GM10248 (cell line): ENCODE measurements around the gene GALNT5.

Source experiments
- CTCF ChIA-PET: fragments of 300-600 bp; sonication (Branson Sonifier 250); formaldehyde crosslinking; extraction: SDS; loops from one replicate; lab custom pipeline; 2021; ENCODE audit warnings: antibody characterized with exemption; lab: Yijun Ruan, JAX
- POLR2A ChIA-PET: fragments of 350-650 bp; sonication (Branson Sonifier 250); formaldehyde crosslinking; extraction: SDS; loops from one replicate; lab custom pipeline; 2020; ENCODE audit warnings: antibody characterized with exemption; lab: Yijun Ruan, JAX
- DNase-seq: peaks from one replicate; pipeline ENCODE4 v3.0.0; 2012; ENCODE audit errors: extremely low spot score
- TF ChIP-seq, protein P1 (sequence below): IDR thresholded peaks from 2 replicates; pipeline ENCODE4 v1.5.1; 2012; ENCODE audit warnings: mild to moderate bottlenecking, low read depth; ENCODE audit errors: extremely low read depth, missing control alignments, control extremely low read depth

The GALNT5 gene

DNA sequence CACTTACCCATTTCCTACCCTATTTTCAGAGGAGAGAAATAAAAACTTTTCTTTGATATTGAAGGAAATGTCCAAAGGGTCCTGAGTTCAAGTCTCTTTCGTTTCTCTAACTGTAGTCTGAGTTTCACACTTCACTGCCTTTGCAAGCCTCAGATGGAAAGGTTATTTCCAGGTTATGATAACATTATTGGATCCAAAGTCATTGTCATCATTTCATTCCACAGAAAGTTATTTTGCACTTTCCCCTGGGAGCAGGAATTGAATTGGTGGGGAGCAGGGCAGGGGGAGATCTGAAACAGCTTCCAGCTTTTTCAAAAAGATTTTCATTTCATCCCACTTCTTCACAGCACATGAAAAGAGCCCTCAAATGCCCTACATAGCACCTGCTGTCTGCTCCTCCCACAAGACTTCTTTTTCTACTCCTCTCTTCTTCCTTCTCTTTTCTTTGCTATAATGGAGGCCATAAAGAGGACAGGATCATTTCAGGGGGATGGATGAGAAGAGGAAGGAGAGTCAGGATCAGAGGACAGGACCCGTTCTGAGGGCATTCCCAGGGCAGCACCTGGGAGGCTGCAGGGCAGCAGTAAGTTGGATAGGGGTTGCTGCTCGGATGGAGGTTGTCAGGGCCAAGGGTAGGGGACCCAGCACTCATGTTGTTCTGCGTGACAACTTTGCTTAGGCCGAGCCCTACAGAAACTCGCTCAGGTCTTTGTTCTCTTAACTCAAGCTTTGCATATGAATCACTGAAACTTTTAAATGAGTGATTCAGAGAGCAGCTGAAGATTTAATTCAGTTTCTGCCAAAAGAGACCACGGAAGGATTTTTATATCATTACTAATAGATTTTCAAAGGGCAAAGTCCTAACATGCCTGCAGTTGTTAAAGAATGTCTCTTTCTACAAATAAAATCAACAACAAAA lies 11.4 kb upstream of the GALNT5 start:
- DNase-seq, result peak; percentile 50
- ChIA-PET CTCF (interaction anchor here (1.0 to 1.1 kb wide), 2 partner anchors 13 to 22 kb away, joined by 3 read pairs; no protein-coding TSS in a partner anchor), POLR2A (no interaction called here)
- TF ChIP-seq, protein P1, sequence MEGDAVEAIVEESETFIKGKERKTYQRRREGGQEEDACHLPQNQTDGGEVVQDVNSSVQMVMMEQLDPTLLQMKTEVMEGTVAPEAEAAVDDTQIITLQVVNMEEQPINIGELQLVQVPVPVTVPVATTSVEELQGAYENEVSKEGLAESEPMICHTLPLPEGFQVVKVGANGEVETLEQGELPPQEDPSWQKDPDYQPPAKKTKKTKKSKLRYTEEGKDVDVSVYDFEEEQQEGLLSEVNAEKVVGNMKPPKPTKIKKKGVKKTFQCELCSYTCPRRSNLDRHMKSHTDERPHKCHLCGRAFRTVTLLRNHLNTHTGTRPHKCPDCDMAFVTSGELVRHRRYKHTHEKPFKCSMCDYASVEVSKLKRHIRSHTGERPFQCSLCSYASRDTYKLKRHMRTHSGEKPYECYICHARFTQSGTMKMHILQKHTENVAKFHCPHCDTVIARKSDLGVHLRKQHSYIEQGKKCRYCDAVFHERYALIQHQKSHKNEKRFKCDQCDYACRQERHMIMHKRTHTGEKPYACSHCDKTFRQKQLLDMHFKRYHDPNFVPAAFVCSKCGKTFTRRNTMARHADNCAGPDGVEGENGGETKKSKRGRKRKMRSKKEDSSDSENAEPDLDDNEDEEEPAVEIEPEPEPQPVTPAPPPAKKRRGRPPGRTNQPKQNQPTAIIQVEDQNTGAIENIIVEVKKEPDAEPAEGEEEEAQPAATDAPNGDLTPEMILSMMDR, result no peak

DNA sequence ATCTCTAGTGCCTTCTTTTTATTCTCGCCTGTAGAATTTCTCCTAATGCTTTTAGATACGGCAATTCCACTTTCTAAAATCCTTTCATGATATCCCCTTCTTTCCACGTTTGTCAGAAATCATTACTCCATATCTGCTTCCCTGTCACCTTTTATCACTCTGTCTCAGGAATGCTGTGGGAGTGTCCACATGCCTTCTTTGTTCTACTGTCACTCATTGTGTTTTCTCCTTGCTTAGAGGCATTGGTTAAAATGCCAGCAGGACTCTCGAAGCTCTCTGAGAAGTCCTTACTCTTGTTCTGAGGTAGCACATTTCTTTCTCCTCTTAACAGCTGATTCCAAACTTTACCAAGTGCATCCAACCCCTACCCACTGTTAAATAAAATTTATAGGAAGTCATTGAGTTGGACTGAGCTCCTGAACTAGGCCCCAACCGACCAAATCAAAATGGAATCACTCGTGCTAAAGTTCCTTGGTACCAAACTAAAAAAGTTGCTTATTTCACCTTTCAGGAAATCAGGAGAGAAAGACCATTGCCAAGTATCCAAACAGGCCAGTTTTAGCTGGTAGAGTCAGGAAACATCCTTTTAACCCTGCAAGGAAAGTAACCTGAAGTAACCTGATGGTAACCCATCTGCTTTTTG lies 10.6 kb upstream of the GALNT5 start:
- TF ChIP-seq, protein P1, result no peak
- CTCF ChIA-PET, result interaction anchor here (1.0 kb wide), 1 partner anchor 13 kb away, joined by 3 read pairs; no protein-coding TSS in a partner anchor
- POLR2A ChIA-PET, result no interaction called here
- DNase-seq, result no peak

DNA sequence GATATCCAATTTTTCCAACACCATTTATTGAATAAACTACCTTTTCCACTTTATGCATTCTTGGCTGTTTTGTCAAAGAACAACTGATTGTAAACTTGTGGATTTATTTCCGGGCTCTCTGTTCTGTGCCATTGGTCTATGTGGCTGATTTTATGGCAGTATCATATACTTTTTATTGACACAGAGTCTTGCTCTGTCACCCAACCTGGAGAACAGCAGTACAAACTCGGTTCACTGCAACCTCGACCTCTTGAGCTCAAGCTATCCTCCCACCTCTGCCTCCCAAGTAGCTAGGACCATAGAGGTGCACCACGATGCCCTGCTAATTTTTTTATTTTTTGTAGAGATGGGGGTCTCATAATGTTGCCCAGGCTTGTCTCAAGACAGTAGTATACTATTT lies 6.7 kb upstream of the GALNT5 start:
- TF ChIP-seq, protein P1, result no peak
- ChIA-PET CTCF (no interaction called here), POLR2A (no interaction called here)
- no peak for DNase-seq

DNA sequence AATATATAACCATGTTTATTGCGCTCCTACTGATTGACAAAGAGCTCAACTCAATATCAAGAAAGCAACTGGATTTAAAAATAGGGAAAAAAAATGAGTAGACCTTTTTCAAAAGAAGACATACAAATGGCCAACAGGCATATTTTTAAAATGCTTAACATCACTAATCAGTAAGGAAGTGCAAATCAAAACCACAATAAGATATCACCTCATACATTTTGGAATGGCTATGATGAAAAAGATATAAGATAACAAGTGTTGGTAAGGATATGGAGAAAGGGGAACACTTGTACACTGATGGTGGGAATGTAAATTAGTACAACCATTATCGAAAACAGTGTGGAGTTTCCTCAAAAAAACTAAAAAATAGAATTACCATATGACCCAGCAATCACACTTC lies 5.6 kb upstream of the GALNT5 start:
- ChIA-PET CTCF (no interaction called here), POLR2A (no interaction called here)
- DNase-seq, result no peak
- TF ChIP-seq, protein P1, result no peak

DNA sequence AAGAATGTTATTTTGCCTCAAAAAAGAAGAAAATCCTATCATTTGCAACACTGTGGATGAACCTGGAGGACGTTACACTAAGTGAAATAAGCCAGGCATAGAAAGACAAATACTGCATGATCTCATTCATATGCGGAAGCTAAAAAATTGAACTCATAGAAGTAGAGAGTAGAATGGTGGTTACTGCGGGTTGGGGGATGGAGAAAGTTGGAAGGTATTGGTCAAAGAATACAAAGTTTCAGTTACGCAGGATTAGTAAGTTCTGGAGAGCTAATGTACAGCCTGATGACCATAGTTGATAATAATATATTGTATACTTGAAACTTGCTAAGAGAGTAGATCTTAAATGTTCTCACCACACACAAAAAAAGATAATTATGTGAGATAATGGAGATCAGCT lies 5.0 kb upstream of the GALNT5 start:
- no peak for DNase-seq
- TF ChIP-seq, protein P1, result no peak
- ChIA-PET CTCF (interaction anchor here (0.9 to 1.7 kb wide), 2 partner anchors 9 to 50 kb away, joined by 3 to 4 read pairs; no protein-coding TSS in a partner anchor), POLR2A (no interaction called here)

DNA sequence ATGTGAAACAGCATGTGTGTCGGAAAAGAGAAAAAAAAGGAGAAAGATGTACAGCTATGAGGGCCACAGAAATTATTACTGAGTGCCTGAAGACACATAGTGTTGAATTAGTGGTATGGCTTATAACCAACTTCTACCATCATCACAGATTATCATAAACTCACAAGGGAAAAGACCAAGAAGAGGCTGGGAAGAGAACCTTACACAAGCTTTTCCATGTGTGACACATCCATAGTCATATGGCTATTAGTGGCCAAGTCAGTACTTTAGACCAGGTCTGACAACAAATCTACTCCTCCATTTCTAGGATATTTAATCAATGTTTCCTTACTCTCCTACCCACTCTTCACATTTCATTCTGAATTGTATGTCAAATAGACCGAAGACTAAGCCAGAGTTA lies 3.5 kb upstream of the GALNT5 start:
- no peak for DNase-seq
- TF ChIP-seq, protein P1, result no peak
- ChIA-PET CTCF (interaction anchor here (1.7 kb wide), 1 partner anchor 11 kb away, joined by 4 read pairs; no protein-coding TSS in a partner anchor), POLR2A (no interaction called here)
